Brain pericyte (primary cell): ENCODE results near the gene DTNB.
A peak's percentile ranks its signal among the peaks of the same experiment; 100 is the strongest.
"Not testable (repeated sequence)": the region's sequence is repeated elsewhere in the genome, so short reads cannot be mapped to it uniquely, and the experiment has no call there.

Experiments used
- DNase-seq: peaks from one replicate; pipeline ENCODE4 v3.0.0-alpha.2; 2012; ENCODE audit warnings: low read depth, low spot score

The DTNB gene

GRCh38 chr2:25590921-25591505 lies 82.4 kb downstream of the DTNB start:
- no peak for DNase-seq

GRCh38 chr2:25589676-25590205 lies 83.6 kb downstream of the DTNB start:
- no peak for DNase-seq

GRCh38 chr2:25588576-25588975 lies 84.8 kb downstream of the DTNB start:
- DNase-seq, result no peak

GRCh38 chr2:25587361-25587760 lies 86.0 kb downstream of the DTNB start:
- DNase-seq, result no peak

GRCh38 chr2:25586726-25587144 lies 86.6 kb downstream of the DTNB start:
- DNase-seq, result peak; percentile 16

- no peak for DNase-seq
Observed at GRCh38 chr2:25585189-25585588, 88.2 kb downstream of the DTNB start.

GRCh38 chr2:25582077-25582830 lies 91.1 kb downstream of the DTNB start:
- no peak for DNase-seq

GRCh38 chr2:25576596-25576995 lies 96.8 kb downstream of the DTNB start:
- DNase-seq, result no peak

GRCh38 chr2:25572638-25573037 lies 100.7 kb downstream of the DTNB start:
- DNase-seq, result no peak

- no peak for DNase-seq
Observed at GRCh38 chr2:25570161-25570845, 103.1 kb downstream of the DTNB start.

GRCh38 chr2:25567406-25567805 lies 106.0 kb downstream of the DTNB start:
- no peak for DNase-seq

GRCh38 chr2:25566694-25567093 lies 106.7 kb downstream of the DTNB start:
- DNase-seq, result no peak

- DNase-seq, result no peak
Observed at GRCh38 chr2:25566094-25566493, 107.3 kb downstream of the DTNB start.

- DNase-seq, result no peak
Observed at GRCh38 chr2:25561136-25561850, 112.1 kb downstream of the DTNB start.

- DNase-seq, result no peak
Observed at GRCh38 chr2:25559148-25559547, 114.2 kb downstream of the DTNB start.

GRCh38 chr2:25558262-25558661 lies 115.1 kb downstream of the DTNB start:
- no peak for DNase-seq

- DNase-seq, result no peak
Observed at GRCh38 chr2:25557179-25558036, 116.0 kb downstream of the DTNB start.

- DNase-seq, result no peak
Observed at GRCh38 chr2:25552318-25552717, 121.1 kb downstream of the DTNB start.

GRCh38 chr2:25551316-25551715 lies 122.1 kb downstream of the DTNB start:
- no peak for DNase-seq

- DNase-seq, result not testable (repeated sequence)
Observed at GRCh38 chr2:25549571-25549970, 123.8 kb downstream of the DTNB start.

- no peak for DNase-seq
Observed at GRCh38 chr2:25548601-25549000, 124.8 kb downstream of the DTNB start.
